Tibial nerve (tissue), 3 donors: ENCODE data around the gene CDK5RAP1.

Experiments
- POLR2A ChIP-seq, 2 donors: fragments of 450-650 bp; IDR thresholded peaks; one replicate each; pipeline ENCODE4 v1.6.1; 2017; ENCODE audit warnings: antibody characterized with exemption in 2 of 2, mild to moderate bottlenecking in 2 of 2, moderate library complexity in 2 of 2
- TF ChIP-seq, protein P1 (sequence below), 5 experiments: fragments of 200-600 bp in 3 of 5; fragments of 450-650 bp in 2 of 5; sonication (generic) in 3 of 5; IDR thresholded peaks; one replicate each; pipeline ENCODE4 v1.5.1; 2016 to 2019; ENCODE audit warnings: antibody characterized with exemption in 5 of 5, mild to moderate bottlenecking in 3 of 5, moderate library complexity in 2 of 5

DNA sequence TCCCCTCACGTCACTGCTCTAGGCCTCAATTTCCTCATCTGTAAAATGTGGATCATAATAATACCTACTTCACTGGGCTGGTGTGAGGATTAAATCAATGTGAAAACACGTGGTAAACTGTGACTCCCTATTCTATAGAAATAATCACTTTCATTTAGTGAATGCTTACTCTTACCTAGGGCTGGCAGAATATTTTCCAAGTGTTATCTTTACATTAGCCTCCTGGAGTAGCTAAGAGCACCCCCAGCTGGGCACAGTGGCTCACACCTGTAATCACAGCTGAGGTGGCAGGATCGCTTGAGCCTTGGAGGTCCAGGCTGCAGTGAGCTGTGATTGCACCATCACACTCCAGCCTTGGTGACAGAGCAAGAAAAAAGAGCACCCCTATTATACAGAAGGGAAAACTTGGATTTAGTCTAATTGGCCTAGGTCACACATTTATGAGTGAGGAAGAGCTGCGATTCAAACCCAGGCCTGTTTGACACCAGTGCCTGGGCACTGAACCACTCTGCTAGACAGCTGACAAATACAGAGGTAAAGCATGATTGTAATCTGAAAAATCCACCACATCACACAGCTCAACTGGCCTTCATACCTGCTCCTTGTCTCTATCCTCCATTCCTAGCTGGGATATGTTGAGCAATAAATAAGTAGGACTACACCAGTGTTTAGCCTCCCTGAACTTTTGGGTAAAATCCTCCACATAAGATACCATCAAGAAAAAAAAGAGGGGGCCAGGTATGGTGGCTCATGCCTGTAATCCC, 43.7 kb upstream of the CDK5RAP1 start:
- TF ChIP-seq, protein P1, sequence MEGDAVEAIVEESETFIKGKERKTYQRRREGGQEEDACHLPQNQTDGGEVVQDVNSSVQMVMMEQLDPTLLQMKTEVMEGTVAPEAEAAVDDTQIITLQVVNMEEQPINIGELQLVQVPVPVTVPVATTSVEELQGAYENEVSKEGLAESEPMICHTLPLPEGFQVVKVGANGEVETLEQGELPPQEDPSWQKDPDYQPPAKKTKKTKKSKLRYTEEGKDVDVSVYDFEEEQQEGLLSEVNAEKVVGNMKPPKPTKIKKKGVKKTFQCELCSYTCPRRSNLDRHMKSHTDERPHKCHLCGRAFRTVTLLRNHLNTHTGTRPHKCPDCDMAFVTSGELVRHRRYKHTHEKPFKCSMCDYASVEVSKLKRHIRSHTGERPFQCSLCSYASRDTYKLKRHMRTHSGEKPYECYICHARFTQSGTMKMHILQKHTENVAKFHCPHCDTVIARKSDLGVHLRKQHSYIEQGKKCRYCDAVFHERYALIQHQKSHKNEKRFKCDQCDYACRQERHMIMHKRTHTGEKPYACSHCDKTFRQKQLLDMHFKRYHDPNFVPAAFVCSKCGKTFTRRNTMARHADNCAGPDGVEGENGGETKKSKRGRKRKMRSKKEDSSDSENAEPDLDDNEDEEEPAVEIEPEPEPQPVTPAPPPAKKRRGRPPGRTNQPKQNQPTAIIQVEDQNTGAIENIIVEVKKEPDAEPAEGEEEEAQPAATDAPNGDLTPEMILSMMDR (IDR thresholded peaks at IDR 0.05), result no peak
- no peak for TF ChIP-seq POLR2A (IDR thresholded peaks at IDR 0.05)
